Effector memory CD4-positive, alpha-beta T cell (primary cell): Measurements from ENCODE around the gene SPSB3.

ENCODE experiments used
- DNase-seq, 3 donors: peaks; one replicate each; pipeline ENCODE4 v3.0.0-alpha.2; 2020
- H3K27ac ChIP-seq: 2 replicates; pipeline ENCODE4 v1.7.0; 2013; ENCODE audit warnings: mild to moderate bottlenecking, low read length, moderate library complexity; ENCODE audit not compliant: insufficient read depth, poor library complexity, severe bottlenecking
- H3K27me3 ChIP-seq: replicated peaks from 2 replicates; pipeline ENCODE4 v1.7.0; 2013; ENCODE audit warnings: mild to moderate bottlenecking, low read length; ENCODE audit not compliant: insufficient read depth, control insufficient read depth, poor library complexity, severe bottlenecking
- H3K36me3 ChIP-seq: 2 replicates; pipeline ENCODE4 v1.7.0; 2013; ENCODE audit warnings: mild to moderate bottlenecking, low read length, moderate library complexity; ENCODE audit not compliant: control insufficient read depth, insufficient read depth
- H3K4me1 ChIP-seq: 2 replicates; pipeline ENCODE4 v1.7.0; 2013; ENCODE audit warnings: low read length, mild to moderate bottlenecking; ENCODE audit not compliant: control insufficient read depth, insufficient read depth, poor library complexity, severe bottlenecking
- H3K4me3 ChIP-seq: 2 replicates; pipeline ENCODE4 v1.7.0; 2013; ENCODE audit warnings: low read length, low read depth, mild to moderate bottlenecking; ENCODE audit not compliant: insufficient read depth, poor library complexity, severe bottlenecking
- H3K9me3 ChIP-seq: 2 replicates; pipeline ENCODE4 v1.7.0; 2013; ENCODE audit warnings: mild to moderate bottlenecking, low read length, moderate library complexity; ENCODE audit not compliant: control insufficient read depth
- total RNA-seq, 3 donors: gene quantifications; one replicate each; lab custom pipeline; 2026; lab: John Stamatoyannopoulos, UW

The SPSB3 gene
- 102 to 133 (median 106) reads per million in 3 donors for total RNA-seq

DNA sequence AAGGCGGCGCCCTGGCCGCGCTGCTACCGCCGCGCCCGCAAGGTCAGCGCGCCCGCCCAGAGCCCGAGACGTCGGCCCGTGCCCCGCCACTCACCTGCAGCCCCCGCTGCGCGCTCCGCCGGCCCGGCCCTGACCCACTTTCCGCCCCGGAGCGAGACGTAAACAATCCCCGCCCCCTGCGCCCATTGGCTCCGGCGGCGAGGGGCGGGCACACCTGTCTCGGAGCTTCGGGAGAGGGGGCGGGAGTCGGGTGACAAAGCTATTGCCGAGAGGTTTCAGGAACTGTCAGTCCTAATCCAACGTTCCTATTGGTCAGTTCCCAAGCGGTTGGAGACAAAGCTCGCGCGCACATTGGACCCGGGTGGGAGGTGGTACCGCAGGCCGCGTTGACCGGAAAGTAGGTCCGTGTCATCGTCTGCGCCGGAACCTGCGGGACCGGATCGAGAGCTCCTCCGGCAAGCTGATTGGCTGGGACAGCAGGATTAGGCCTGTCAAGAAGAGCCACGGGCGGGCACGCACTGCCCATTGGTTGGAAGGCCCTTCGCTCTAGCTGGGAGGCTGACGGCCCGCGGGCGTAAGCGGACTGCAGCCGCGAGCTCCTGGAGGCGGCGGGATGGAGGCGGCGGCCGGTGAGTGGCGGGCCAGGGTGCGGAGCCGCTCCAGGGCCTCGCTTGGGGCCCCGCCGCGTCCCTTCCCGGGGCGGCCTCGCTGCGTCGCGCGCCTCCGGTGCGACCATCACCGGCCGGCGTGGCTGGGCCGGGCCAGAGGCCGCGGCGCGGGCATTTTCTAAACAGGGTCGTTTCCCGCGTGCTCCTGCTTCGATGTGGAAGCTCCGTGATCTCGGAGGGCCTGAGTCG lies at the start of gene SPSB3, which contains the start of gene NUBP2:
SPSB3 (minus strand) TSS at position 164 of the 857 bp plus-strand sequence. CDS start 1,088 bp downstream, outside the sequence.
NUBP2 (plus strand) TSS at position 553 of the 857 bp plus-strand sequence; CDS start at position 614, 61 bp downstream.
- peak; percentile 98 to 99 (median 98) for DNase-seq
- Histone ChIP-seq H3K27me3 (no peaks in the 10 kb centered on the region), H3K36me3 (peaks cover 19% of the 10 kb centered on the region), H3K27ac (peak within 1 kb of the TSS; percentile 82), H3K4me1 (peaks cover 9% of the 10 kb centered on the region), H3K9me3 (no peaks in the 10 kb centered on the region), H3K4me3 (peak within 1 kb of the TSS; percentile 81)

DNA sequence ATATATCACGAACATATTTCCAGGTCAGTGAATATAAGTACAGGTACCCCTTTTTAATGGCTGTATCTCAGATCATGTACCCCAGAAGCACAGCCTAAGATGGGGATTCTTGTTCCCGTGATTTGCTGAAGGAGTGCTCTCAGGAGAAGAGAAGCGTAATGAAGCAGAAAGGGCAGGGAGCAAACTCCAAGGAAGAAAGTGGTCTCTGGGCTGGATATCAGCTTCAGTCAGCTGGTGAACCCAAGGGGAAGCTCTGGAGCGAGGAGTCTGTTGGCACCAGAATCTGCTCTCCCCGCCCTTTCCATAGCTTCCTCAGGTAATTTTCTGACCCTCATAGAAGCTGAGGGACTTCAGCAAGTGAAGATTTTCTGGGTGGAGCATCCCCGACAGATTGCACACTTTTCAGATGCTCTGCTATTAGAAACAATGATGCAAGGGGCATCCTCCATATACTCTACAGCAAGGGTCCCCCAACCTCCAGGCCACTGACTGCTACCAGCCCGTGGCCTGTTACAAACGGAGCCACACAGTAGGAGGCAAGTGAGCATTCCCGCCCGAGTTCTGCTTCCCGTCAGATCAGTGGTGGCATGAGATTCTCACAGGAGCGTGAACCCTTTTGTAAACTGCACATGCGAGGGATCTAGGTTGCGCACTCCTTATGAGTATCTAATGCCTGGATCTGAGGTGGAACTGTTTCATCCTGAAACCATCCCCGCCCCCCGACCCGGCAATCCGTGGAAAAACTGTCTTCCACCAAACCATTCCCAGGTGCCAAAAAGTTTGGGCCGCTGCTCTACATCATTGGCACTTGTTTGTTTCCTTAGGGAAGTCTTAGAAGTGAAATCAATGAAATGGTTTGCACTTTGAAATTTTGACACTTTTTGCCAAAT lies 49.1 kb upstream of the SPSB3 start:
- no peak for DNase-seq
- Histone ChIP-seq H3K27me3 (no peaks in the 10 kb centered on the region), H3K27ac (no peak overlapping the region), H3K4me3 (no peak overlapping the region), H3K36me3 (no peaks in the 10 kb centered on the region), H3K4me1 (peaks cover 6% of the 10 kb centered on the region), H3K9me3 (no peaks in the 10 kb centered on the region)

- no peaks in the 10 kb centered on the region for H3K36me3 ChIP-seq
- H3K4me1 ChIP-seq = peaks cover 13% of the 10 kb centered on the region
- no peak overlapping the region for H3K4me3 ChIP-seq
- H3K27me3 ChIP-seq = no peaks in the 10 kb centered on the region
- DNase-seq = no peak
- H3K9me3 ChIP-seq = no peaks in the 10 kb centered on the region
- no peak overlapping the region for H3K27ac ChIP-seq
These were observed 47.8 kb upstream of the SPSB3 start for GRCh38 chr16:1830213-1830612.

GRCh38 chr16:1828645-1829410 lies 46.5 kb upstream of the SPSB3 start:
- no peak overlapping the region for H3K4me3 ChIP-seq
- no peak for DNase-seq
- peaks cover 18% of the 10 kb centered on the region for H3K4me1 ChIP-seq
- H3K36me3 ChIP-seq = no peaks in the 10 kb centered on the region
- H3K27me3 ChIP-seq = no peaks in the 10 kb centered on the region
- no peak overlapping the region for H3K27ac ChIP-seq
- no peaks in the 10 kb centered on the region for H3K9me3 ChIP-seq

GRCh38 chr16:1826691-1827573 lies 44.6 kb upstream of the SPSB3 start, which contains the start of the genes FAHD1 and HAGH:
FAHD1 (plus strand) TSS chr16:1827206; CDS start chr16:1827239, 33 bp downstream.
HAGH (minus strand) TSS chr16:1826825; CDS start chr16:1826787, 38 bp downstream.
- Histone ChIP-seq H3K27me3 (no peaks in the 10 kb centered on the region), H3K36me3 (peaks cover 11% of the 10 kb centered on the region), H3K9me3 (no peaks in the 10 kb centered on the region), H3K27ac (peak within 1 kb of the TSS; percentile 77), H3K4me3 (peak within 1 kb of the TSS; percentile 94), H3K4me1 (peaks cover 21% of the 10 kb centered on the region)
- peak; percentile 81 to 86 (median 84) for DNase-seq

GRCh38 chr16:1825864-1826690 lies 43.7 kb upstream of the SPSB3 start:
- Histone ChIP-seq H3K4me3 (peak overlapping the region; percentile 56), H3K9me3 (no peaks in the 10 kb centered on the region), H3K4me1 (peaks cover 21% of the 10 kb centered on the region), H3K27me3 (no peaks in the 10 kb centered on the region), H3K27ac (peak overlapping the region; percentile 77), H3K36me3 (peaks cover 16% of the 10 kb centered on the region)
- DNase-seq = peak; percentile 22 to 67 (median 61)

DNA sequence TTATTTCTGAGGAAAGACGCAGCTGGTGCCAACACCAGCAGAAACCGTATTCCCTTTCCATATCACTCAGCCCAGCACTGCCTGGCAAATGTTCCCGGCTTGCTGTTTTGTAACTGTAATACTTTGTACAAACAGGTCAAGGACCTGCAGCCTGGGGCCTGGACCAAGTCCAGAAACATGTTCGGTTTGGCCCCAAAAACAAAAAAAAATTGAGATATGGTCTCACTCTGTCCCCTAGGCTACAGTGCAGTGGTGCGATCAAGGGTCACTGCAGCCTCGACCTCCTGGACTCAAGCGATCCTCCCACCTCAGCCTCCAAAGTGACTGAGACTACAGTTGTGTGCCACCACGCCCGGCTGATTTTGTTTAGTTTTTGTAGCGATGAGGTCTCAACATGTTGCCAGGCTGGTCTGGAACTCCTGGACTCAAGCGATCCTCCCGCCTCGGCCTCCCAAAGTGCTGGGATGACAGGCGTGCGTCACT lies 43.1 kb upstream of the SPSB3 start:
- Histone ChIP-seq H3K36me3 (peaks cover 22% of the 10 kb centered on the region), H3K27me3 (no peaks in the 10 kb centered on the region), H3K9me3 (no peaks in the 10 kb centered on the region), H3K27ac (peak overlapping the region; percentile 77), H3K4me3 (peak overlapping the region; percentile 56), H3K4me1 (peaks cover 21% of the 10 kb centered on the region)
- DNase-seq = no peak

DNA sequence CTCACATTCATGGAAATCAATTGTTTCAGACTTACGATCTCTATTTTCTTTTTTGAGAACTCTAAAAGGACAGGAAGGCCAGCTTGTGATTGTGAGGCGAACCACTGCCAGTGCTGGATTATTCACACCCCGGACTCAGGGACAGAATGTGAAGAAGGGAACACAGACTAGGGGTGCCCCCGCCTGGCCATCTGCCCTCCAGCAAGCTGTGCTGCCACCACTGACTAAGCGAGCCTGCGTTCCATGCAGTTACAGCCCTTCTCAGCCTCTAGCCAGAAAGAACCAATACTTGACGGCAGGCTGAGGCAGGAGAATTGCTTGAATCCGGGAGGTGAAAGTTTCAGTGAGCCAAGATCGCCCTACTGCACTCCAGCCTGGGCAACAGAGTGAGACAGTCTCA lies 41.5 kb upstream of the SPSB3 start:
- Histone ChIP-seq H3K27ac (no peak overlapping the region), H3K9me3 (no peaks in the 10 kb centered on the region), H3K36me3 (peaks cover 37% of the 10 kb centered on the region), H3K27me3 (no peaks in the 10 kb centered on the region), H3K4me1 (peaks cover 21% of the 10 kb centered on the region), H3K4me3 (no peak overlapping the region)
- no peak for DNase-seq
